DMS53 treated with DMSO at 0.1 percent for 48 hours (cell line): ENCODE results near the gene ITGA7.

Experiments used
- DNase-seq: peaks from one replicate; lab custom pipeline; 2025; ENCODE audit not compliant: unreplicated experiment; lab: John Stamatoyannopoulos, UW

Gene ITGA7

GRCh38 chr12:55685671-55686070 is 22.0 kb downstream of the ITGA7 start:
- DNase-seq: no peak

- DNase-seq: no peak
Observed at GRCh38 chr12:55684761-55685370, 22.8 kb downstream of the ITGA7 start.

GRCh38 chr12:55683676-55684075 is 24.0 kb downstream of the ITGA7 start:
- DNase-seq: no peak

GRCh38 chr12:55682087-55682796 is 25.5 kb downstream of the ITGA7 start:
- DNase-seq: no peak

- peak; percentile 84 for DNase-seq
Observed at GRCh38 chr12:55681142-55682077, 26.3 kb downstream of the ITGA7 start.

GRCh38 chr12:55679691-55680090 is 28.0 kb downstream of the ITGA7 start:
- DNase-seq: no peak

GRCh38 chr12:55676707-55677106 is 31.0 kb downstream of the ITGA7 start:
- DNase-seq: no peak

GRCh38 chr12:55675666-55676065 is 32.0 kb downstream of the ITGA7 start:
- no peak for DNase-seq

- no peak for DNase-seq
Observed at GRCh38 chr12:55673638-55674037, 34.1 kb downstream of the ITGA7 start.

- DNase-seq: no peak
Observed at GRCh38 chr12:55671746-55672145, 36.0 kb downstream of the ITGA7 start.

- DNase-seq: no peak
Observed at GRCh38 chr12:55670276-55670675, 37.4 kb downstream of the ITGA7 start.

- no peak for DNase-seq
Observed at GRCh38 chr12:55666508-55666907, 41.2 kb downstream of the ITGA7 start.

GRCh38 chr12:55664826-55665225 is 42.9 kb downstream of the ITGA7 start:
- no peak for DNase-seq

- DNase-seq: no peak
Observed at GRCh38 chr12:55663391-55663790, 44.3 kb downstream of the ITGA7 start.

GRCh38 chr12:55659486-55660385 is 48.0 kb downstream of the ITGA7 start:
- no peak for DNase-seq

- no peak for DNase-seq
Observed at GRCh38 chr12:55658635-55659391, 48.9 kb downstream of the ITGA7 start.

GRCh38 chr12:55658212-55658611 is 49.5 kb downstream of the ITGA7 start:
- no peak for DNase-seq

- DNase-seq: no peak
Observed at GRCh38 chr12:55657212-55657611, 50.5 kb downstream of the ITGA7 start.

- DNase-seq: no peak
Observed at GRCh38 chr12:55654511-55655214, 53.0 kb downstream of the ITGA7 start.
